NOMO-1 (cell line): ENCODE results near the gene ANKRD35.
"Not testable (repeated sequence)": the region's sequence is repeated elsewhere in the genome, so short reads cannot be mapped to it uniquely, and the experiment has no call there.

Experiments
- DNase-seq, 2 experiments: peaks; one replicate each; lab custom pipeline; 2025; ENCODE audit not compliant: unreplicated experiment in 2 of 2; lab: John Stamatoyannopoulos, UW

The ANKRD35 gene

DNA sequence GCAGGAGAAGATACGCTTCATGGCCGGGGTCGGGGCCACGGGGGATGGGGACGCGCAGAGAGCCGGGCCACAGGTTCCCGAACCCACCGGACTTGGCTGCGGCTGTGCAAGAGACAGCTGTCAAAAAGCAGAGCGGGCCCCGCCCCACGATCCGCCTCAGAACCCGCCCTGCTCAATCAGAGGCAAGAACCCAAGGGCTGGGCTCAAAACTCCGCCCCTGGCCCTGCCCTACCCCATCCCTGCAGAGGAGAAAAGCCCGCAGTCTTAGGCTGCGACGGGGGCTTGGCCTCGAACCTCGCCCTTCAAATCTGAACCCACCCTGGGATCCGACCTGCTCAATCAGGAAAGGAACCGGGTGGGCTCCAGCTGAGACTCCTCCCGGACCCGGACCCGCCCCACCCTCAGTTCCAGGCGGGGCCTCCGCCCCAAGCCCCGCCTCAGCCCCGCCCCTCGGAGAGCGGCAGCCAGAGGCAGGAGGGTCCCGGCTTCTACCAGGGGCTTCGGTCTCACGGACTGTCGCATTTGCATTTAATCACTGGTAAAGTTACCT is at the start of gene ANKRD35:
Gene ANKRD35, minus strand, starts transcription at position 129 of the 550 bp plus-strand sequence. Its CDS starts 108 bp downstream, at position 21.
- DNase-seq = peak; percentile 65 to 76

DNA sequence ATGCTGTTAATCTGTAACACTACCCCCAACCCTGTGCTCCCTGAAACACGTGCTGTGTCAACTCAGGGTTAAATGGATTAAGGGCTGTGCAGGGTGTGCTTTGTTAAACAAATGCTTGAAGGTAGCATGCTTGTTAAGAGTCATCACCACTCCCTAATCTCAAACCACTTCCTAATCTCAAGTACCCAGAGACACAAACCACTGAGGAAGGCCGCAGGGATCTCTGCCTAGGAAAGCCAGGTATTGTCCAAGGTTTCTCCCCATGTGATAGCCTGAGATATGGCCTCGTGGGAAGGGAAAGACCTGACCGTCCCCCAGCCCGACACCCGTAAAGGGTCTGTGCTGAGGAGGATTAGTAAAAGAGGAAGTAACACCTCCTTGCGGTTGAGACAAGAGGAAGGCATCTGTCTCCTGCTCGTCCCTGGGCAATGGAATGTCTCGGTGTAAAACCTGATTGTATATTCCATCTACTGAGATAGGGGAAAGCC is 46.9 kb upstream of the ANKRD35 start:
- peak; percentile 24 to 62 for DNase-seq

GRCh38 chr1:145927916-145928643 is 42.4 kb upstream of the ANKRD35 start:
- DNase-seq = no peak

DNA sequence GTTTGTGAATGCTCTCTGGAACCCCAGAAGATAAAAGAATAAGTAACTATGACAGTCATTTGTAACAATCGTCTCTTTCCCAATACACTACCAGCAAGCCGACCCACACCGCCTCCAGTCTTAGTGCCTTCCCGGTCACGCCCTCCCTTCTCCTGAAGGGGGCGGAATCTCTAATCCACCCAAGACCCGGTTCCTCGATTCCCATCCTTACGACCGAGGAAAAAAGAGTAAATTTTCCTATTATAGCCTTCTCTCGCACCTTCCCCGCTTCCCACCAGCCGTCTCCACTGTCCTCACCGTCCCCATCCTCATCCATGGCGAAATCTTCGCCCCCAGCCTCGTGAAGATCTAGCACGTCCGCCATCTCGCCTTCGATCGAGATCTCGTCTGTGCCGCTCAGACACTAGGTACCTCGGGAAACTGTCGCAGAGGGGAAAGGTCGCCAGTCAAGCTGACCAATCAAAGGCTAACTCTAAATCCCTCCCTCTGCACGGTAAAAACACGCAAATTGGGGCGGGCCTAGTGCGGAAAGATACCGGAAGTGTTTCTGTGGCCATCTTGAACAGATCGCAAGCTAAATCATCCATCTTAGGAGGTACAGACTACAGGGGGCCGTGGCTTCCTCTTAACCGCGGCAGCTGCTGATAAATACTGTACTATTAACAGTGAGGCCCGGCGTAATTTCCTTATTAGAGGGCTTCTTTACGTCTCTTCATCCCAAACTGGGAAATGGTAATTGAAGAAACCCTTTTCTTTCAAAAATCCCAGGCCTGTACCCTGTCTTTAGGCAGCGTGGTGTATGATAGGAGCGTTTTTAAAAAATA is 41.6 kb upstream of the ANKRD35 start, which contains the start of gene RBM8A:
Gene RBM8A, minus strand, starts transcription at position 422 of the 824 bp plus-strand sequence. Its CDS starts 58 bp downstream, at position 364.
- DNase-seq = peak; percentile 99

- DNase-seq = no peak
Measured at GRCh38 chr1:145926686-145927062, 41.0 kb upstream of the ANKRD35 start.

DNA sequence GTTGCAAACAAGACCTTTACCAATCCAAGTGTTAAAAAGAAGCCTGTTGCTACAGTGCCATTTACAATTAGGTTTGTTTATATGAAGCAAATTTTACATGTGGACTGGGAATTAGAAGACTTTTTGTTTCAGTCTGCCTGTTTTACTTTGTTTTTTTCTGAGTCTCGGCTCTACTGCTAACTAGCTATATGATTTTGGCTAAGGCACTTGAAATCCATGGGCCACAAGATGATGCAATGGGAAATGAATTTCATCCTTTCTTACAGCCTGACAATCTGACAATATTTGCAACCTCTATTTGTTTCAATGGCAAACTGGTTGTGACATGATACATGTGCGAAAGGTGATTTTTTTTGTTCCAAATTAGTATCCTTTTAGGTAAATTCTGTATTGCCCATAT is 36.6 kb upstream of the ANKRD35 start:
- DNase-seq = no peak

DNA sequence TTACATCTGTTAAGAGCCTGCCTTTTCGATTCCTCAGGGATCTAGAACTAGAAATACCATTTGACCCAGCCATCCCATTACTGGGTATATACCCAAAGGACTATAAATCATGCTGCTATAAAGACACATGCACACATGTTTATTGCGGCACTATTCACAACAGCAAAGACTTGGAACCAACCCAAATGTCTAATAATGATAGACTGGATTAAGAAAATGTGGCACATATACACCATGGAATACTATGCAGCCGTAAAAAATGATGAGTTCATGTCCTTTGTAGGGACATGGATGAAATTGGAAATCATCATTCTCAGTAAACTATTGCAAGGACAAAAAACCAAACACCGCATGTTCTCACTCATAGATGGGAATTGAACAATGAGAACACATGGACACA is 34.6 kb upstream of the ANKRD35 start:
- not testable (repeated sequence) for DNase-seq

DNA sequence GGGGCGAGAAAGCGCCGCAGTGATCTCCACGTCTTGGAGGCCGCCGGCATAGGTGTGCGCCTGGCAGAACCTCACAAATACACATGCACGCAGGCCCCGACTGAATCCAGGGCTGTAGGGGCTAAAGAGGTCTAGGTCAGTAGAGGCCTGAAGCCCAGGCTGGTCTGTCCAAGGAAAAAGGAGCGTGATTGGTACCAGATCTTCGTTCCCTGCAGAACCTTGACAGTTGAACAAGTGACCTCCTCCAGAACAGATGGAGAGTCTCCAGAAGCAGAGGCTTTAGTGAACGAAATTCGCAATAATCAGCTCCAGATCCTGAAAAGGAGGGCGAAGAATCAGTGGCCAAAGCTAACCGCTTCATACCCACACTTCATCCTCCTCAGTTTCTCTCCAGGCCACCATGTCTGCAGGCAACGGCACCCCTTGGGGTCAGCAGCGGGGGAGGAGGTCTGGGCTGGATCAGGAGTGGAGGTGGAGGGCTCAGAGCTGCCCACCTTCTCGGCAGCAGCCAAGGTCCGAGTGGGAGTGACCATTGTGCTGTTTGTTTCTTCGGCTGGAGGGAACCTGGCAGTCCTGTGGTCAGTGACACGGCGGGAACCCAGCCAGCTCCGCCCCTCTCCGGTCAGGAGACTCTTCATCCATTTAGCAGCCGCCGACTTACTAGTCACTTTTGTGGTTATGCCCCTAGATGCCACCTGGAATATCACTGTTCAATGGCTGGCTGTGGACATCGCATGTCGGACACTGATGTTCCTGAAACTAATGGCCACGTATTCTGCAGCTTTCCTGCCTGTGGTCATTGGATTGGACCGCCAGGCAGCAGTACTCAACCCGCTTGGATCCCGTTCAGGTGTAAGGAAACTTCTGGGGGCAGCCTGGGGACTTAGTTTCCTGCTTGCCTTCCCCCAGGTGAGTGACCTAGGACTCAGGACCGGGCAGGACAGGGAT is 33.6 kb upstream of the ANKRD35 start:
- peak; percentile 7 to 24 for DNase-seq

- peak; percentile 91 to 95 for DNase-seq
Measured at GRCh38 chr1:145918144-145918991, 32.7 kb upstream of the ANKRD35 start, which contains the start of gene PEX11B. Gene PEX11B (minus strand): TSS chr1:145918717. CDS start chr1:145918688, 29 bp downstream.

DNA sequence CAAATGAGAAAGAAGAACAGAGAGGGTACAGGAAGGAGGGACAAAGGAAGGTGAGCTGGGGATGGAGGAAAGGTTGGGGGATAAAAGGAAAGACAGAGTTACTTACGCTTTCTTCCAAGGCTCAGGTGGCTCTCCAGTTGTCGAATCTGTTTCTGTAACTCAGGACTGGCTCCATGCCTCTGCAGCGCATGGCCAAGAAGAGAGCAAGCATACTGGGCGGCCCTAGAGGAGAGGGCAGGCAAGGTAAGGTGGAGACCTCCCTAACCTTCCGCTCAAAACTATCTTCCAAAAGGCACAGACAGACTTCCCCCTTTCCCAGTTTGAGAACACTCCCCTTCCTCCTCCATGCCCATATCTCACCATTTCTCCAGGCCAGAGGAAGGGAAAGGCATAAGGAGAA is 31.9 kb upstream of the ANKRD35 start:
- DNase-seq = no peak

DNA sequence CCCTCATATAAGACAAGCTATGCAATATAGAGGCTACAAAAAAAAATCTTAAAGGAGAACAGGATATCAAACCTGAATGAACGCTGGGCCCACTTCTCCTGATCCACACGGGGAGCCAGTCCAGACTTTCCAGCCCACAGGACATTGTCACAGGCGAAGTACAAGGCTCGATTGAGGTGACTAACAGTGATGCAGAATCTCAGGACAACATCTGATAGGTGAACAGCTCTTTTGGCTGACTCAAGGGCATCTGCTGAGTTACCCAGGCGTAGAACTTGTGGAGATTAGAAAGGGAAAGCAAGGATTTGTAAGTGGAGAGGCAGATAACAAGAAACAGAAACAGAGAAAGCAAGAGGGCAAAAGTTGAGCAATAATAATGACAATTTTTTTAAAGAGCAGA is 31.1 kb upstream of the ANKRD35 start:
- no peak for DNase-seq

GRCh38 chr1:145912128-145912641 is 26.5 kb upstream of the ANKRD35 start:
- peak in 1 of 2 experiments; percentile 13 for DNase-seq

DNA sequence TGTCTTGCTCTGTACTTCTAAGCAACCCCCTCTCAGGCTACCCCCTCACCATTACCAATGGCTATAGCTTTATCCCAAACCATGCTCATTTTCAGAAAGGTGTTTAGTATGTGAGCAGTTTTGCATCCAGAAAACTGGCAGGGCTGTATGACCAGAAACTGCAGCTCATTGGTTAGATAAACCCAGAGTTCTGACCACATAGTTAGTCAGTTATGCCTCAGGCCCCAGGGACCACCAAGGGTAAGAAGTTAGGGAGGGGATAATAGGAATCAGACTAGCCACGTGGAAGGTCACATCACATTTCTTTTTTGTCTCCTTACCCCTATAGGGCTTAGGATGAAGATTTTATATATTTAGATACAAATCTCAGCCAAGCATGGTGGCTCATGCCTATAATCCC is 23.0 kb upstream of the ANKRD35 start:
- no peak for DNase-seq

- DNase-seq = no peak
Measured at GRCh38 chr1:145906954-145907753, 21.5 kb upstream of the ANKRD35 start.

- DNase-seq = no peak
Measured at GRCh38 chr1:145901312-145902021, 15.8 kb upstream of the ANKRD35 start.

DNA sequence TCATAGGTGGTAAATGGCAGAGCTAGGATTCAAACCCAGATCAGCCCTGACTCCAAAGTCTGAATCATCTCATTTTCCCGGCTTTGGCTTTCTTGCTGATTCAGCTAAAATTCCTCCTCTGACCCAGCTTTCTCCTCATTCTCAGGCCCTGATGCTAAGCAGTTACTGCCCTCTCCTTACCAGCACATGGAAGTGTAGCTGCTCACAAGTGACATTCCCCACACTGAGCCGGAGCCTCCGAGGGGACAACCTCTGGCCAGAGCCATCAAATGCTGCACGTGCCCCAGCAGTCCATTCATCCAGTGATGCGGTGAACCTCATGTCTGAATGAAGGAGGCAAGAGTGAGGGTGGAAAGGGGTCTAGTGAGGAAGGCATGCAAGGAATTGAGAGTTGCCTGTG is 13.1 kb upstream of the ANKRD35 start:
- DNase-seq = no peak

- no peak for DNase-seq
Measured at GRCh38 chr1:145897969-145898368, 12.3 kb upstream of the ANKRD35 start.

- DNase-seq = no peak
Measured at GRCh38 chr1:145895471-145895870, 9.8 kb upstream of the ANKRD35 start.
